Left cardiac atrium (tissue), 4 donors: ENCODE results near the gene OPRL1. TPM values are rescaled to one million over a fixed set of nuclear protein-coding genes. Genes with fewer than 3 reads are reported as not detected.

Source experiments
- ATAC-seq, 2 donors: fragments of 200-7000 bp; cut with Tn5 transposase; one replicate each; pipeline ENCODE4 v1.9.1; 2020; ENCODE audit warnings: mild to moderate bottlenecking in 2 of 2, moderate library complexity in 2 of 2
- DNase-seq: peaks from one replicate; pipeline ENCODE4 v3.0.0-alpha.2; 2020
- intact Hi-C, 2 donors: fragments of 100-400 bp; cut with DNase I; formaldehyde crosslinking; loops; one replicate each; pipeline versions ENCODE4 v1.14.1 to v1.15.1; 2022 to 2023
- total RNA-seq, 2 donors: library from RNA; stranded (reverse); fragmentation: NEBNext Ultra II Directional; extraction: Animal tissue kit (Norgen Biotek cat#: 25700); gene quantifications; one replicate each; pipeline ENCODE4 v1.2.1, GENCODE V29; 2021
- donor health status: DM: no; HTN: yes; CAD: no.
- donor health status: DM: no; HTN: yes; CAD: no; lungs with severe emphysema.
- donor health status: DM: yes; HTN: yes; CAD: no.
- donor health status: Dilated cardiomyopathy.

The OPRL1 gene
- total RNA-seq, 2 donors from 2014 or later, result 0.71 to 0.97 TPM

DNA sequence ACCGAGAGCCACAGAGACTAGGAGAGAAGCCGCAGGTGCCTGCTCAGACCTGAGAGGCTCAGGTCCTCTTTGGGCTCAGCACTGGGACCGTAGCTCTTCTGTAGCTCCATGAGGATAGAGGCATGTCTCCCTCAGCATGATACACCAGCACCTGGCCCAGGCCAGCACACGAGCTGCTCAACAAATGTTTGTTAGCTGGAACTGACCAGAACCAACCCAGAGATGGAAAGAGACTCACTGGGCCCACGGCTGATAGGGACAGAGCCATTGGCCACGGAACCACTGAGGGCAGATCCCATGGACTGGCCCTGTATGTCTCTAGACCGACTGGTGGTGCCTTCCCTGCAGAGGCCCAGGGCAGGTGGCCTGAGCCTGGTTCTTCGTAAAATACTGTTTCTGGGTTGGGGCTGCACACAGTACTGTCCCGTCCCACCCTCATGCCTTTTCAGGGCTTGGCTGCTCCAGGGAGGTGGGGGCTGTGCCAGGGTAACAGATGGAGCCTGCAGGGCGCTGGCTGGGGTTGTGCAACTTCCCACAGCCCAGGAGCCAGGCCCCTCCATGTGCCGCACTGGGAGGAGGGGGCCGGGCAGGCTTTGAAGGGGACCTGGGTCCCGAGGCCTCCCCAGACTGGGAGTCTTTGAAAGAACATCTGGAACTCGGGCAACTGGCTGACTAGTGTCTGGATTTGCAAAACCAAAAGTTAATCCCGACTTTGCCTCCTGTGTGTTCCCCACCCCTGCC is 38.7 kb upstream of the OPRL1 start:
- no peak for DNase-seq
- intact Hi-C loops, result loop anchor here in 1 of 2 donors (2.0 kb wide), 1 partner anchor 80 kb away; no protein-coding TSS in a partner anchor
- no peak for ATAC-seq

DNA sequence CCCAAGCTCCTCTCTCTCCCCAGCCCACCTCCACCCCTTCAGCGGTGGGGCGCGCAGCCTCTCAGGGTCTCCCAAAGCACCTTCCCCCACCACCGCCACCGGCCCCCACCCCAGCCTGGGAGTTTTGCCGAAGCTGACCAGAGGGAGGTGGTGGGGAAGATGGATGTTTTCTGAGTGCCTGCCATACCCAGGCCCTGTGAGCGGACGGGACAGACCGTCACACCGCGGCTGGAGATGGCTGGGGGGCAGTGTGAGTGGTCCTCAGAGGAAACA is 38.2 kb upstream of the OPRL1 start:
- intact Hi-C loops, result loop anchor here in 1 of 2 donors (2.0 kb wide), 1 partner anchor 79 kb away; no protein-coding TSS in a partner anchor
- ATAC-seq (no peak), DNase-seq (no peak)

DNA sequence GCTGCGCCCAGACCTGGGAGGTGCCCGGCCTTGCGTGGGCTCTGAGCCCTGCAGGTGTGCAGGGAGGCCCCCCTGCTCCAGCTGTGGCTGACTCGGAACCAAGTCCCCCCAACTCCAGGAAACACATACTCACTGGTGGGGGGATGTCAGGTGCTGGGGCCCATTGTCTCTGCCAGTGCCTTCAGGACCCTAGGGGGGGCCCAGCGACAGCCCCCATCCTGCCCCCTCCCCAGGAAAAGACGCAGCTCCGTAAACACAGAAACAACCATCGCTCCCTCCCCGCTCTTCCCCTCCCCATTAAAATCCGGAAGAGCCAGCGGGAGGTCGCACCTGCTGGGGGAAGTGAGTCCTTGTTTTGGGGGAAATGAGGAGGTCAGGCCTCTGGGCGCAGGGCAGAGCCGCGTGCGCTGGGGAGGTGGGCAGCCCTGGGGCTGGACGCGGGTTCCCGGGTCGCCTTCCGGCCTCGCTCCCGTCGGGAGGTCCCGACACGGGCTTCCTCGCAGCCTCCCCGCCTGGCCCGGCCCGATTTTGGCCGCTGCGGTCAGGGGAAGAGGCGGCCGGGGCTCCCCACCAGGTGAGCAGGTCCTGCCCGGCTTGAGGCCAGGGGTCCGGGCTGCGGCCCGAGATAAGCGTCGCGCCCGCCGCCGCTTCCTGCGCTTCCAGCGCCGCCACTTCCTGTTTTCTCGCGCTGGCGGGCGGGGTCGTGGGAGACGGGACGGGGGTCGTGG is 37.7 kb upstream of the OPRL1 start:
- no peak for DNase-seq
- intact Hi-C loops, result no loop called here
- ATAC-seq, result no peak

DNA sequence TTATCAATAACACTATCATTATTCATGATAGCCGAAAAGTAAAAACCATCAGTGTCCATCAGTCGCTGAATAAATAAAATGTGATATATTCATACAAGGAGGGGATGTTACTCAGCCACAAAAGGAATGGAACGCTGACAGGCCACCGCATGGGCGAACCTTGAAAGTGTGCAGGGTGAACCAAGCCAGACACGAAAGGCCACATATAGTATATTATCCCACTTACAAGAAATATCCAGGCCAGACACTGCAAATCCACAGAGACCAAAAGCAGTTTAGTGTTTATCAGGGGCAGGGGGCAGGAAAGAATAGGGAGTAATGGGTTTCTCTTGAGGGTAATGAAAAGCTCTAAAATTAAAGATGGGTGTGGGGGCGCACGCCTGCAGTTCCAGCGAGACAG is 36.1 kb upstream of the OPRL1 start:
- intact Hi-C loops, result no loop called here
- ATAC-seq (no peak), DNase-seq (no peak)

DNA sequence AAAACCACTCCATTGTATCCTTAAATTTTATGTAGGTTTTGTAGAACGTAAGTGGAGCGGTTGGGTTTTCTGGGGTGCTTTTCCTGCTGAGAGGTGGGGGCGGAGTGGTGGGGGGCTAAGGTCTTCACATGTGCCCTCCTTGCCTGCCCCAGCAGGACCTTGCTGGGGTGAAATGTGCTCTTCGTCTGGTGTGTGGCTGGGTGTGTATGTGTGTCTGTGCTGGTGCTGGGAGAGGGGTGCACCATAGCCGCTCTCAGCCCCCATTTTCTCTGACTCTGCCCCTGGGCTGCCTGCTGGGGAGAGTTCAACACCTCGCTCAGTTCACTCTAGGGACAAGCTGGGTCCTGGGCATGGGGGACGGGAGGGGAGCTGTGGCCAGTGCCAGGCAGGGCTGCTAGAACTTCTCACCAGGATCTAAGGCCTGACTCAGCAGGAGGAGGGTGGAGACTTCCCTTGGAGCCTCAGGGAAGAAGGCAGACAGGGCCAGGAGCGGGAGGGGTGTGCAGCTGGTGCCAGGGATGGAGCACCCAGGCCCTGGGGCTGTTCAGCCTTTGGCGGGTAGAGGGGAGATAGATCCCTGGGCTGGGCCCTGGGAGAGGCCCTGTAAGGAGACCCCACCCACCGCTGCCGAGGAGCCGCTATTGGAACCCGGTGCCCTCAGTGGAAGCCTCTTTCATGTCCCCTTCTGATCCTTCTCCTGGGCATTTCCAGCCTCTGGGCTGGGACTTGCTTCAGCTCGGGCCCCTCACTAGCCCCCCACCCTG is 35.2 kb upstream of the OPRL1 start:
- intact Hi-C loops, result no loop called here
- ATAC-seq, result peak; percentile 45 to 62
- peak; percentile 73 for DNase-seq

DNA sequence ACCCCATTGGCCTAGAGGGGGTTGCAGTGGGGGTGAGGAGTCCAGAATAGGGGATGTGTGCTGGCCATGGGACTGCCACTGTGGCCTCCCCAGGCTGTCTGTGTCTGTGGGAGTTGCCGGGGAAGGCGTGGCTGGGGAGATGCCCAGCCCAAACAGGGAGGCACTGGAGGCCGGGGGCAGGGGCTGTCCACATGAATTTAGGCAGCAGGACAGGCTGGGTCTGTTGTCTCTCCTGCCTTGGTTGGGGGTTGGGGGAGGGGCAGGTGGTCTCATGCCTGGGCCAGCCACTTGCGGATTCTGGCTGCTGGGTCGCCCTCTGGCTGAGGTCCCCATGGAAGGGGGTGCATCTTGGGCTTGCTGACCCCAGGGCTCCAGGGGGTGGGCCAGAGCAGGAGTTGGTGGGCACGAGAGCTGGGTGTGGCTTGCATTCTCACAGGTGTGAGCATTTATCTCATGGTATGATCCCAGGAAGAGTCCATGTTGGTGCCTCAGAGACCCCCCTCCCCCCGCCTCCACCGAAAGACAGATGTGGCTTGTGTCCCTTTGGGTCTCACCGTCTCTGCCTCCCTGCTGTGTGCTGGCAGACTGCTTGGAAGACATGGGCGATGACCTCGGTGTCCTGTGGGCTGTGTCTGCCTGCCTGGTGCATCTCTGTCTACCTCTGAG is 34.4 kb upstream of the OPRL1 start:
- ATAC-seq (peak in 1 of 2 donors; percentile 26), DNase-seq (peak; percentile 67)
- intact Hi-C loops, result no loop called here

DNA sequence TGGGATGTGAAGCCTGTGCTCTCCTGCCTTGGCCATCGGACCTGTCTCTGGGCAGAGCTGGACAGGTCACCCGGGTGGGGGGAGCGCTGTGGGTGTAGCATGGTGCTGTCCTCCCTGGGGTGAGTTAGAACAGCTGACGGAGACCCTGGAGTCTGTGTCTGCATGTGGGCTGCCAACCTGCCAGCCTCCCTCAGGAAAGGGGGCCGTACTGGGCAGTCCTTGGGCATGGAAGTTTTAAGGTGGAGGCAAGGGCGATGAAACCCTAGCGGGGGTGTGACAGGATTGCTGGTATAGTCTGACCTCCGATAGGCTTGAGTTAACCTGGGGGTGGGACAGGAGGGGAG is 32.9 kb upstream of the OPRL1 start:
- DNase-seq (no peak), ATAC-seq (no peak)
- intact Hi-C loops, result no loop called here

DNA sequence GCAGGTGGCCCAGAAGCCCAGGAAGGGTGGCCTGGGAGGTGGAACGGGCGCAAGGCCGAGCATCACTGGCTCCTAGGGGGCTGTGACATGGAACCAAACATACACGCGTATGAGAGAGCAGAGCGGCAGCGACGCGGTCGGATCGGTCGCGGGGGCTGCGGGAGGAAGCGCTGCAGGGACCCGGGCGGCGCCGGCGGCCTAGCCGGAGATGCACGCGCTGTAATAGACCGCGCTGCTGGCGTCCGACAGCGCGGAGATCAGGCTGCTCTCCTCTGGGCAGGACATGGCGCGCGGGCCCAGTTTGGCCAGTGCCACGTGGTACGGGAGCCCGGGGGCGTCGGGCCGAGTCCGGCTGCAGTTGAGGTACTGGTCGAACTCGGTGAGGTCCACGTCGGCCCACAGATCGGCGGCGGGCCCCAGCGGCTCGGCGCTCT is 31.9 kb upstream of the OPRL1 start:
- ATAC-seq (no peak), DNase-seq (no peak)
- intact Hi-C loops, result no loop called here

DNA sequence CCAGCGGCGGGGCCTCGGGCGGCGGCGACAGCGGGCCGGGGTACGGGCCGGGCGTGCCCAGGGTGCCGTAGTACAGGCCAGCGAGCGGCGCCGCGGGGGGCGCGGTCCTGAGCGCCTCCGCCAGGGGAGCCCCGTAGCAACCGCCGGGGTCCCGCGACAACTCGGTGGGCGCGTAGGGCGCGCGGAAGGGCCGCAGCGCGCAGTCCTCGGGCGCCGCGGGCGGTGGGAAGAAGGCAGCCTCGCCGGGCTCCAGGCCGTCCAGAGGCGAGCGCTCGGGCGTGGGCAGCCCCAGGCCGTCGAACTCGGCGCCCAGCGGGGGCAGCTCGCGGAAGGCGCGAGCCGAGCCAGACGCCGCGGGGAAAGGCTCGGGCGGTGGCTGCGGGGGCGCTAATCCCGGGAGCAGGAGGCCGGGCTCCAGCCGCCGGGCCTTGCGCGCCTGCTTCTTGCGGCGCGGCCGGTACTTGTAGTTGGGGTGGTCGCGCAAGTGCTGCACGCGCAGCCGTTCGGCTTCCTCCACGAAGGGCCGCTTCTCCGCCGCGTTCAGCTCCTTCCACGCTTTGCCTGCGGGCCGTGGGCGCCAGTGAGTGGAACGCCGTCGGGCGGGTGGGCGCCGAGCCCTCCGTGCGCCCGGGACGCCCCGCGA is 31.4 kb upstream of the OPRL1 start:
- intact Hi-C loops, result no loop called here
- DNase-seq (no peak), ATAC-seq (no peak)

DNA sequence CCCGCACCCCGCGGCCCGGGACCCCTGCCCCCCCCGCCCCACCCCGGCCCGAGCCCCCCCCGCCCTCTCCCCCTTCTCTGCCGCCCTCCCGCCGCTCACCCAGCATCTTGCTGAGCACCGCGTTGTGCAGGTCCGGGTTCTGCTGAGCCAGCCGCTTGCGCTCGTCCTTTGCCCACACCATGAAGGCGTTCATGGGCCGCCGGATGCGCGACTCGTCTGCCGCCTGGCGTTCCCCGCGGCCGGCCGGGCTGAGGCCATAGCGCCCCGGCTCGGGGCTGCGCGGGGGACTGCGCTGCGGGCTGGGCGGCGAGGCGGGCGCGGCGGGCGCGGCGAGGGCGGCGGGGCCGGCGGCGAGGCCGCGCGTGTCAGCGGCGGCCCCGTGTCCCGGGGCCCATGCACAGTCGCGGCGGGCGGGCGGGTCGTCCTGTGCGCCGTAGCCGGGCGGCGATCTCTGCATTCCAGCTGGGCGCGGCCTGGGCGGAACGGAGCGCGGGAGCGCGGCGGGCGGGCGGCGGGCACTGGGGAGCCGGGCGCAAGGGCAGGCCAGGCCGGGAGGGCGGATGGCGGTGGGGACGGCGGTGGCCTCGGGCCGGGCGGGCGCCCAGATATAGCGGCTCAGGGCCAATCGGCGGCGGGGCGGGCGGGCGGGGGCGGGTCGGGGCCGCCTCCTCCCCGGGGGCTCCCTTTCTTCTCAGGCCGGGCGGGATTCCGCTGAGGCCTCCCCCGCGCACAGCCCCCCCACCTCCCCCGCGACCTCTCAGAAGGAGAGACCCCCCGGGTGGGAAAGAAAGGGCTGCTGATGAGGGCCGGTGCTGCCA is 30.6 kb upstream of the OPRL1 start, which contains the start of gene SOX18:
SOX18 (minus strand) TSS at position 580 of the 818 bp plus-strand sequence; CDS start at position 457, 123 bp downstream.
- intact Hi-C loops, result no loop called here
- ATAC-seq, result peak; percentile 13 to 22
- peak; percentile 71 for DNase-seq

DNA sequence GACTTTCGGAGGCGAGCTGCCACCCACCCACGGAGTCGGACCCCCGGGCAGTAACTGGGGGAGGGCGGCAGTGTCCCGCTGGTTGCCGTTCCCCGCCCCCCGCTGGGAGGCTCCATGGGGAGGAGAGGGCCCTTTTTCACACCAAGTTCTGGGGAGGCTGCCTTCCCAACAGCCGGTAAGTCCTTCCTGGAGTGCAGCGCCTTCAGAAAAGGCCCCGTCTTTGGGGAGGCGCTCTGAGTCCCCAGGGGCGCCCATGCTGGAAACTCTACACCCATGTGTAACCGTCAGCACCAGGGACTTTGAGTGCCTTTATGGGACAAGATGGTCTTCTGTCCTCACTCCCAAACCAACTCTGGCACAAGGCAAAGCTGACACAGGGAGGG is 30.0 kb upstream of the OPRL1 start:
- intact Hi-C loops, result no loop called here
- DNase-seq (no peak), ATAC-seq (peak in 1 of 2 donors; percentile 4)

DNA sequence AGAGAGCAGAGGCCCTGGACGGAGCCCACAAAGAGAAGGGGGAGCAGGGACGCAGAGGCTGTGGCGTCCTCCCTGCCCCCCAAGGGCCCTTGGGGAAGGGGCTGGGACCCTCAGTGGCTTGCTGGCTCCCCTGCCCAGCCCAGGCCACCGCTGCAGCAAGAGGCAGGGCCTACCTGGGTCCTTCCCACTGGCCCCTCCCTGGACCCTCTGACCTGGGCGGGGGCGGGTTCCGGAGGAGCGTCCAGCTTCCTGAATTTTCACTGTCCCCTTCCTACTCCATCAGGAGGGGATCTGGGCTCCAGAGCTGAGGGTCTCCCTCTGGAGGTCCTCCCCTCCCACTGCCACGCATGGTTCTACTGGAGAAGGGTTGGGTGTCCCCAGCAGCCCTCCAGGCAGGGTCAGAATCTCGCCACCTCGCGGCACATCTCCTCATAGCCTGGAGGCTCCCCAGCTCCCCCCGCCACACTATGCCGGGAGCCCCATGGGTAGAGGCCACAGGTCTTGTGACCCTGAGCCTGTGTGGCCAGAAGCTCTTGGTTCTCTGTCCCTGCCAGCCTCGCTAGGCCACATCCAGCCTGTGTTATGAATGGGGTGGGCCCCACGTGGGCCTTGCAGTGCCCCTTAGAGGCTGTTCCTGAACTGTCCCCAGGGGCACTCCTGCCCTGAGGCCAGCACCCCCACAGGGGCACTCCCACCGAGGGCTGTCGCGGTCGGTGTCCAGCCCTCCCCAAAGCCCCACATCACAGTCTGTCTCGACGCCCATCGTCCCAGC is 29.4 kb upstream of the OPRL1 start:
- ATAC-seq (no peak), DNase-seq (no peak)
- intact Hi-C loops, result no loop called here

DNA sequence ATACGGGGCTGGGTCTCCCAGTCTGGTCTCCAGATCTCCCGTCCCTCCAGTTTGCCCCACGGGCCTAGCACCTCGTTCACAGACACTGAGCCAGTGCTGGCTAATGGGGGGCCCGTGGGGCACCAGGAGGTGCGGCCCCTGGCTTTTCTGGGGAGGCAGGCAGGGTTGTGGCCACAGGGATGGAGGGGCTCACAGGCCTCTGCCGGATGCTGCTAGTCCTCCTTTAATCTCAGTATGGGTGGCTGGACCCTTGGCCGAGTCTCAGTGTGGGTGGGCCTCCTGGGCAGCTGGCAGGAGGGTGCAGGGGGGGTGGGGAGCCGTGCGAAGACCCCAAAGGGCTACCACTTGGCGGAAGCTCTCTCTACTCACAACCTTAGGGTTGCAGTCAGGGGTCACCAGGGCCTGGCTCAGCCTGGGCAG is 28.8 kb upstream of the OPRL1 start:
- no peak for ATAC-seq
- DNase-seq, result no peak
- intact Hi-C loops, result no loop called here

DNA sequence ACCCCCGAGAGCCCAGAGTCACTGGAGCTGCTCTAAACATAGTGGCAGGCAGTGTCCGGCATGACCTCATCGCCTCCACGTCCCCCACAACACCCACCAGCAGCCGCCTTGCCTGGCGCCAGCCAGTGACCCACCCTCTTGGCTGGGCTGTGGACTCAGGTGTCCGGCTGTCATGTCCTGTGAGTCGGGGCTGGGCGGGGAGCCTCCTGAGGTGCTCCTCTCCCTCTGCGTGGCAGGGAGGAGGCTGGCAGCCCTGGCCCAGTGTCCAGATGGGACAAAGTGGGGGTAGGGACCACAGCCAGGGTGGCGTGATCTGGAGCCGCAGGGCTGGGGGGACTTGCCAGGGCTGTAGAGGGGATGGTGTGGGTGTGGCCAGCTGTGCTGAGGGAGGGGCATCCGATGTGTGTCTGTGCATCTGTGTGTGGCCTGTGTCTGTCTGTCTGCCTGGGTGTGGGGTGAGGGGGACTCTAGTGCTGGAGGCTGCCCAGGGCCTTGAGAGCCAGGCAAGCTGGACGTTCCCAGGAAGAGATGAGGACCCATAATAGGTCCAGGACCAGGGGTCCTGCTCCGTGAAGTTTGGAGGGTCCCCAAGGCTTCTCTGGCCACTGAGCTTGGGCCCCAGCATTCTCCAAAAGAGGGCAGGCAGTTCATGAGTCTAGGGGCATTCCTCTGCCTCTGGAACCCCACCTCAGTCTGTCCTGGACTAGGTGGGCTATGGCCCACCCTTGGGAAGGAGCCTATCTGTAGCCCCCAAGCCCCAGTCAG is 28.1 kb upstream of the OPRL1 start:
- DNase-seq (peak; percentile 87), ATAC-seq (peak; percentile 42 to 49)
- intact Hi-C loops, result no loop called here

DNA sequence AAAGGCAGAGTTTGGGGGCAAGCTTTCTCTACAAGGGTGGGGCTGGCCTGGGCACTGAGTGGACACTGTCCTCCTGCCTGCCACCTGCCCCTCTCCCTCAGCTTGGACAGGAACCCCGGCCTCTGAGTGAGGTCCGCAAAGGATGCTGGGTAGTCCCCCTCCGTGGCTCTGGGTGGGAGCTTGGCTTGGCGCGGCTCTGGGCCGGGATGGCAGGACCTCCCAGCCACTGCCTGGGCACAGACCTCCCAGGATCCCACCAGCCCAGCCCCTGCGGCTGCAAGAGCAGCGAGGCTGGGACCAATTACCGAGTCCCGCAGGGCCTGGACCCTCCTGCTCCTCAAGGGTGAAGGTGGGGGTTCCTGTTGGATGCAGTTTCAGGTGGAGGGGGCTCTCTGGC is 27.6 kb upstream of the OPRL1 start:
- DNase-seq (no peak), ATAC-seq (no peak)
- intact Hi-C loops, result no loop called here

DNA sequence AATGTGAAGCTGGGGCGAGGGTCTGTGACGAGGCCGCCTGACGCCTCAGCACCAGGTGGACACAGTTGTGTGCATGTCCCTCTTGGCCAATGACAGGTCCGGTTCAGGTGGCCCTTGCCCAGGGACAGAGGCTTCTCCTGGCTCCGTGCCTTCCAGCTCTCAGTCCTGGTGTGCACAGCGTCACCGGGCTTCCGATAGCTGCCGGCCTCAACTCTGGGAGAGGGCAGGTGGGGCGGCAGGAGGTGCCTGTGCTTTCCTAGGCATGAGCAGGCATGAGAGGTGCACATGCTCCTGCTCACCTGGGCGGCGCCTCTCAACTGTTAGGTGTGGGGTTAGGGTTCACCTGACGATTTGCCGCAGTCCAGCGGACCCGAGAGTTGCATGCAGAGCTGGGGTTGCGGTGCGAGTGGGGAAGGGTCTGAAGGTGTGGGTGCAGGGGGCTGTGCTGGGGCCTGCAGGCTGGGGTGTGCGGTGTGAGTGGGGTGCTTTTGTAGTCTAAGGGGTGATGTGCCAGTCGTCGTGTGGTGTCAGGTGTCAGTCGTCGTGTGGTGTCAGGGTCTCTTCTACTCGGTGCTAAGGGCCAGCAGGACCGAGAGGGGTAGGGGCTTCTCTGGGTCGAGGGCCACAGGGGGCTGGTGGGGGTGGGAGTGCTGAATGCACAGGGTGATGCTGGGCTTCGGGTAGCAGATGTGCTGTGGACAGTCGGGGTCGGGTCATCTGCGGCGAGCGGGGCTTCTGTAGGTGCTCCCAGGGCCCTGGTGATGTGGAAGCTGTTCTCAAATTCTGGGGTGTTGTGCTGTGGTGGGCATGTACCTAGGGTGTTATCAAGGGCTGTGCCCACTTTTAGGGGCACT is 26.7 kb upstream of the OPRL1 start:
- no peak for DNase-seq
- intact Hi-C loops, result no loop called here

More for the DNA sequence above, 26.7 kb upstream of the OPRL1 start:
- no peak for ATAC-seq
